Parathyroid adenoma (tissue), 2 donors: ENCODE data around the gene MT1F.

Experiments
- H2AFZ ChIP-seq: fragments of 300-600 bp; sonication (generic); one replicate; pipeline ENCODE4 v1.7.0; 2017; ENCODE audit warnings: antibody characterized with exemption, mild to moderate bottlenecking
- H3K27ac ChIP-seq: fragments of 300-600 bp; sonication (generic); one replicate; pipeline ENCODE4 v1.7.0; 2017
- H3K27me3 ChIP-seq: fragments of 300-600 bp; sonication (generic); one replicate; pipeline ENCODE4 v1.7.0; 2017; ENCODE audit warnings: low read length; ENCODE audit not compliant: control insufficient read depth, insufficient read depth
- H3K36me3 ChIP-seq: fragments of 300-600 bp; sonication (generic); one replicate; pipeline ENCODE4 v1.7.0; 2017; ENCODE audit warnings: low read length; ENCODE audit not compliant: control insufficient read depth, insufficient read depth
- H3K4me1 ChIP-seq: fragments of 300-600 bp; sonication (generic); one replicate; pipeline ENCODE4 v1.7.0; 2017; ENCODE audit warnings: control low read depth
- H3K4me2 ChIP-seq: fragments of 300-600 bp; sonication (generic); one replicate; pipeline ENCODE4 v1.7.0; 2017; ENCODE audit warnings: low read length
- H3K4me3 ChIP-seq: fragments of 300-600 bp; sonication (generic); one replicate; pipeline ENCODE4 v1.7.0; 2017; ENCODE audit warnings: low read depth, low read length
- H3K79me2 ChIP-seq: fragments of 300-600 bp; sonication (generic); one replicate; pipeline ENCODE4 v1.7.0; 2017; ENCODE audit warnings: control low read depth
- H3K9ac ChIP-seq: fragments of 300-600 bp; sonication (generic); one replicate; pipeline ENCODE4 v1.7.0; 2017; ENCODE audit warnings: mild to moderate bottlenecking
- H3K9me3 ChIP-seq: fragments of 300-600 bp; sonication (generic); one replicate; pipeline ENCODE4 v1.7.0; 2017; ENCODE audit warnings: low read length; ENCODE audit not compliant: control insufficient read depth
- TF ChIP-seq, protein P1 (sequence below): fragments of 300-600 bp; sonication (generic); IDR thresholded peaks from one replicate; pipeline ENCODE4 v1.7.0; 2017; ENCODE audit warnings: antibody characterized with exemption, mild to moderate bottlenecking
- donor health status: primary hyperparathyroidism.

Gene MT1F

DNA sequence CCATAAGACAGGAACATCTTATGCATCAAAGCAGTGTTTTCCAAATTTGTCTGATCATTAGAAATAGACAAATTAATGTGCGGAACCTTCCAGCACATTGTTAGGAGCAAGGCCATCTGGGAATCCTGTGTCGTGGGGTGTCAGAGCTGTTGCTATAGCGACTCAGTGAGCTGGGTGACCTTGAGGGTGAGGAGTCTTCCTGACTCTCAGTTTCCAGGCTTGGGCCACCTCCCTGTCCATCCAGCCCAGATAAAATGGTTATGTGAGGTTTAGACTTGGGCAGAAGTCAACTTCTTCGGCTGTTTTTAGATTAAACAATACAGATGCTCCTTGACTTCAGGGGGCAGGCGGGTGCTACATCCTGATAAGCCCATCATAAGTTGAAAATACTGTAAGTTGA is 45.1 kb downstream of the MT1F start:
- no peak overlapping the region for H3K27ac ChIP-seq
- no peak overlapping the region for H3K4me3 ChIP-seq
- no peaks in the 10 kb centered on the region for H3K9me3 ChIP-seq
- H2AFZ ChIP-seq: no peak overlapping the region
- H3K27me3 ChIP-seq: no peaks in the 10 kb centered on the region
- no peak overlapping the region for H3K9ac ChIP-seq
- TF ChIP-seq, protein P1, sequence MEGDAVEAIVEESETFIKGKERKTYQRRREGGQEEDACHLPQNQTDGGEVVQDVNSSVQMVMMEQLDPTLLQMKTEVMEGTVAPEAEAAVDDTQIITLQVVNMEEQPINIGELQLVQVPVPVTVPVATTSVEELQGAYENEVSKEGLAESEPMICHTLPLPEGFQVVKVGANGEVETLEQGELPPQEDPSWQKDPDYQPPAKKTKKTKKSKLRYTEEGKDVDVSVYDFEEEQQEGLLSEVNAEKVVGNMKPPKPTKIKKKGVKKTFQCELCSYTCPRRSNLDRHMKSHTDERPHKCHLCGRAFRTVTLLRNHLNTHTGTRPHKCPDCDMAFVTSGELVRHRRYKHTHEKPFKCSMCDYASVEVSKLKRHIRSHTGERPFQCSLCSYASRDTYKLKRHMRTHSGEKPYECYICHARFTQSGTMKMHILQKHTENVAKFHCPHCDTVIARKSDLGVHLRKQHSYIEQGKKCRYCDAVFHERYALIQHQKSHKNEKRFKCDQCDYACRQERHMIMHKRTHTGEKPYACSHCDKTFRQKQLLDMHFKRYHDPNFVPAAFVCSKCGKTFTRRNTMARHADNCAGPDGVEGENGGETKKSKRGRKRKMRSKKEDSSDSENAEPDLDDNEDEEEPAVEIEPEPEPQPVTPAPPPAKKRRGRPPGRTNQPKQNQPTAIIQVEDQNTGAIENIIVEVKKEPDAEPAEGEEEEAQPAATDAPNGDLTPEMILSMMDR: no peak
- H3K36me3 ChIP-seq: no peaks in the 10 kb centered on the region
- H3K79me2 ChIP-seq: no peaks in the 10 kb centered on the region
- no peak overlapping the region for H3K4me2 ChIP-seq
- peaks cover 1% of the 10 kb centered on the region for H3K4me1 ChIP-seq
